Ascending aorta (tissue), 2 donors: Measurements from ENCODE around the gene SPON1. TPM values are rescaled to one million over a fixed set of nuclear protein-coding genes. Genes with fewer than 3 reads are reported as not detected.
"Not testable (repeated sequence)": the region's sequence is repeated elsewhere in the genome, so short reads cannot be mapped to it uniquely, and the experiment has no call there.

ENCODE experiments used
- DNase-seq, 2 donors: peaks; one replicate each; pipeline ENCODE4 v3.0.0-alpha.2; 2019; ENCODE audit warnings: low spot score in 2 of 2
- H3K27ac ChIP-seq, 2 donors: fragments of 200-600 bp; sonication (generic); one replicate each; pipeline ENCODE4 v1.5.1; 2016 to 2017; ENCODE audit warnings: mild to moderate bottlenecking in 1 of 2
- H3K27me3 ChIP-seq: fragments of 200-600 bp; sonication (generic); one replicate; pipeline ENCODE4 v1.5.1; 2017
- H3K36me3 ChIP-seq, 2 donors: fragments of 200-600 bp; sonication (generic); one replicate each; pipeline ENCODE4 v1.5.1; 2016
- H3K4me1 ChIP-seq, 2 donors: fragments of 200-600 bp; sonication (generic); one replicate each; pipeline ENCODE4 v1.5.1; 2016 to 2017; ENCODE audit warnings: mild to moderate bottlenecking in 1 of 2
- H3K4me3 ChIP-seq, 2 donors: fragments of 200-600 bp; sonication (generic); one replicate each; pipeline ENCODE4 v1.5.1; 2016 to 2017; ENCODE audit warnings: mild to moderate bottlenecking in 1 of 2
- H3K9me3 ChIP-seq, 2 donors: fragments of 200-600 bp; sonication (generic); one replicate each; pipeline ENCODE4 v1.5.1; 2016
- intact Hi-C: fragments of 100-400 bp; cut with DNase I; formaldehyde crosslinking; loops from one replicate; pipeline ENCODE4 v1.15.1; 2023
- total RNA-seq: library from RNA; depleted of rRNA; stranded (reverse); fragments of >200 nt; gene quantifications from one replicate; pipeline ENCODE4 v1.1.0, GENCODE V29; 2016
- TF ChIP-seq, protein P1 (sequence below), 3 experiments: fragments of 200-600 bp in 2 of 3; fragments of 450-650 bp in 1 of 3; sonication (generic) in 2 of 3; IDR thresholded peaks; one replicate each; pipeline ENCODE4 v1.5.1; 2016 to 2019; ENCODE audit warnings: antibody characterized with exemption in 3 of 3, mild to moderate bottlenecking in 1 of 3, moderate library complexity in 1 of 3

The SPON1 gene
- total RNA-seq, 1 donor from 2014 or later: 37.8 TPM

DNA sequence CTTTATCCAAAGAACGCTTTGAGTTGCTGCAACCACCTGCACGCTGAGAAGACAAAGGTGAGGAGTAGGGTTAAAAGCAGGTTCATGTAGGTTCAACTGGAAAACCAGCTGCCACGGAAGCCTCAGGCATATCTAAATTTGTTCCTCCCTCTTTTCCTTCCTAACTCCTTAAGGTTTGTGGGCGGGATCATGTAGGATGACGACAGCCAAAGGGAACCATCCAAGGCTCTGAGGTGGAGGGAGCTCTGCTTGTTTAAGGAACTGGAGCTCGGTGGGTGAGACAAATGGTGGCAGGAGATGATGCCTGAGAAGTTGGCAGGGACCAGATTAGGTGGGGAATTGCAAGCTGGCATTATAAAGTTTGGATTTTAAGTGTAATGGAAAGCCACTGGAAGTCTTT lies 60.3 kb downstream of the SPON1 start:
- no peak overlapping the region for H3K4me3 ChIP-seq
- no peak for DNase-seq
- H3K36me3 ChIP-seq: no peaks in the 10 kb centered on the region
- intact Hi-C loops: no loop called here
- H3K4me1 ChIP-seq: no peaks in the 10 kb centered on the region
- no peaks in the 10 kb centered on the region for H3K27me3 ChIP-seq
- TF ChIP-seq, protein P1, sequence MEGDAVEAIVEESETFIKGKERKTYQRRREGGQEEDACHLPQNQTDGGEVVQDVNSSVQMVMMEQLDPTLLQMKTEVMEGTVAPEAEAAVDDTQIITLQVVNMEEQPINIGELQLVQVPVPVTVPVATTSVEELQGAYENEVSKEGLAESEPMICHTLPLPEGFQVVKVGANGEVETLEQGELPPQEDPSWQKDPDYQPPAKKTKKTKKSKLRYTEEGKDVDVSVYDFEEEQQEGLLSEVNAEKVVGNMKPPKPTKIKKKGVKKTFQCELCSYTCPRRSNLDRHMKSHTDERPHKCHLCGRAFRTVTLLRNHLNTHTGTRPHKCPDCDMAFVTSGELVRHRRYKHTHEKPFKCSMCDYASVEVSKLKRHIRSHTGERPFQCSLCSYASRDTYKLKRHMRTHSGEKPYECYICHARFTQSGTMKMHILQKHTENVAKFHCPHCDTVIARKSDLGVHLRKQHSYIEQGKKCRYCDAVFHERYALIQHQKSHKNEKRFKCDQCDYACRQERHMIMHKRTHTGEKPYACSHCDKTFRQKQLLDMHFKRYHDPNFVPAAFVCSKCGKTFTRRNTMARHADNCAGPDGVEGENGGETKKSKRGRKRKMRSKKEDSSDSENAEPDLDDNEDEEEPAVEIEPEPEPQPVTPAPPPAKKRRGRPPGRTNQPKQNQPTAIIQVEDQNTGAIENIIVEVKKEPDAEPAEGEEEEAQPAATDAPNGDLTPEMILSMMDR (IDR thresholded peaks at IDR 0.05): no peak
- H3K9me3 ChIP-seq: no peaks in the 10 kb centered on the region
- no peak overlapping the region for H3K27ac ChIP-seq

DNA sequence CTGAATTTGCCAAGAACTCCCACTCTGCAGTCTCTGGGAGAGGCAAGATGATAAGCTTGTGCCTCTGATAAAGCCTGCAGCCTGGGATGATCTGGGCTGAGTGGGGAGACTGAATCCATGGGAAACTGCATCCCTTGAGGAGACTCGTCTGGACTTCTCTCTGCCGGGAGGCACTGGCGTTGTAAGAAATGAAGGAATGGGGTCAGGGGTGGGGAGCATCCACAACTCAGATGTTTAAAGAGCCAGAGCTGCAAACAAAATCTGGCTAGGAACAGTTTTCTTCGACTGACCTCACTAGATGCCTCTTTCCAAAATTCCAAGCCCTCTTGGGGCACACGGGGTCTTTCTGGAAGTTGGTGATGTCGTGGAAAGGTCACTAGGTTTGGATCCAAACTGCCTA lies 64.4 kb downstream of the SPON1 start:
- Histone ChIP-seq H3K27ac (no peak overlapping the region), H3K4me1 (peaks cover 3 to 13% of the 10 kb centered on the region in 2 donors), H3K4me3 (no peak overlapping the region), H3K9me3 (no peaks in the 10 kb centered on the region), H3K36me3 (no peaks in the 10 kb centered on the region), H3K27me3 (no peaks in the 10 kb centered on the region)
- no peak for DNase-seq
- TF ChIP-seq, protein P1 (IDR thresholded peaks at IDR 0.05): no peak
- intact Hi-C loops: no loop called here

DNA sequence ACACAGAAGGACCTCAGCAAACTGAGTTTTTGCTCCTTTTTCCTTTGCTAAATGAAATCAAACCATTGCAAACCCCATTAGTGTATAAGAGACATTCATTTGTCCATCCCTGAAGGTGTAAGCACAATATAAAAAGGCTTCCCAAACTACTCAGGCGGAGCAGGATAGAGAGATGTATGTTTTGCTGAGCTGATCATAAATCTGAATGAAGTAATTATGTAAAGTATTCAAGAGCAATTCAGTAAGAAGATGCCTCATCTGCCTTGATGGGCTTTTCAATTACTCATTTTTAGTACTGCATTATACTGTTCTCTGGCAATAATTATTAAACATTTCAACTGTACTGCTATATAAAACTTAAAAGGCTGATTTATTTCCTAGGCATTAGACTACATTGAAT lies 65.0 kb downstream of the SPON1 start:
- intact Hi-C loops: no loop called here
- Histone ChIP-seq H3K4me3 (no peak overlapping the region), H3K36me3 (no peaks in the 10 kb centered on the region), H3K27me3 (no peaks in the 10 kb centered on the region), H3K9me3 (no peaks in the 10 kb centered on the region), H3K4me1 (peaks cover 3 to 13% of the 10 kb centered on the region in 2 donors), H3K27ac (no peak overlapping the region)
- DNase-seq: no peak
- TF ChIP-seq, protein P1 (IDR thresholded peaks at IDR 0.05): no peak

DNA sequence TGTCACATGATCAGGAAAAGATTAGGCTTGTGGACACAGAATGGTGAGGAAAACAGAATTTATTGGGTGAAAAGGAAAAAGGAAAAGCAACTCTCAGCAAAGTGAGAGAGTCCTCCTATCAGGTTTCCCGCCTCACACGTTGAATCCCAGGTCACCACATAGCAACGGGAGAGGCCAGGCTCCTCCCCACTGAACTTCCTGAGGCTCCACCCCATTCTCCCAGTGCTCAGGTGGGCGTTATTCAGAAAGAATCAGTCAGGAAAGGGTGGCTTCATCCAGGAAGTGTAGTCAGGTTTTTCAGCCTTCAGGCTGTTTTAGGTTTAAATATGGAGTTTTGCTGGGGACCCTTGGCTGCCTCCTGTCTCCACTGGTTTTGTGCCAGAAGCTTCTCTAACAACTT lies 66.9 kb downstream of the SPON1 start:
- DNase-seq: no peak
- Histone ChIP-seq H3K27ac (peak overlapping the region; percentile 69 to 75), H3K9me3 (no peaks in the 10 kb centered on the region), H3K4me3 (no peak overlapping the region), H3K36me3 (no peaks in the 10 kb centered on the region), H3K27me3 (no peaks in the 10 kb centered on the region), H3K4me1 (peaks cover 3 to 13% of the 10 kb centered on the region in 2 donors)
- TF ChIP-seq, protein P1 (IDR thresholded peaks at IDR 0.05): no peak
- intact Hi-C loops: no loop called here

DNA sequence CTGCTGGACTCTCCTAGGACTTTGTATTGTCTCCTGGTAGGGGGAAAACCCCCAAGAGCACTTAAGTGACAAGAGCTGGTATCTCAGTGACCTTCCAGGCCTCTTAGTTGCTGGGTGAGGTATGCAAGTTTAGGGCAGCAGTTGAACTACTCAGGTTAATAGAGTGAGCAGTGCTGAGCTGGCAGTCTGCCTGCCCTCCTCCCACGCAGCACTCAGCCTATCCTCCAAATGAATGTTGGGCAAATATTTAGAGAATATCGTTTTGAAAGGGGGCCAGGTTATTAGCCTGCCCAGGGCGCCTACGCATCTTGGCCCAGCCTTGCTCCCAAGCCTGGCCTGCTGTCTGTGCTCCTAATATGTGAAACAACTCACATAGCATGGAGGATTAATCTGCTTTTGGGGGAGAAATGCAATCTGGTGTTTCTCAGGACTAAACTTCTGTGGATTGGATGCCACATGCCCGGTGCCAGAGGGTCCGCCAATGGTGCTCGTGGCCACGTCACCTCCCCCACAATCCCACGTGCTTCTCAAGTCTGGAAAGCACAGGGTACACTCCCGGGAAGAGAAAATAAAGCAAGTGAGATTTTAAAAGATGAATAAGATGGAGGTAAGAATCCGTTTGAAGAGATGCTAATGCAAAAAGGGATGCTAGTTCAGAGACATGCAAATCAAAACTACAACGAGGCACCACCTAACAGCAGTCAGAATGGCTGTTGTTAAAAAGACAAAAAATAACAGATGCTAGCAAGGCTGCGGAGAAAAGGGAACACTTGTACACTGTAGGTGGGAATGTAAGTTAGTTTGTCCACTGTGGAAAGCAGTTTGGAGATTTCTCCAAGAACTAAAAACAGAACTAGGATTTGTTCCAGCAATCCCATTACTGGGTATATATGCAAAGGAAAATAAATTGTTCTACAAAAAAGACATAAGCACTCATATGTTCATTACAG lies 67.7 kb downstream of the SPON1 start:
- Histone ChIP-seq H3K9me3 (no peaks in the 10 kb centered on the region), H3K4me3 (peak overlapping the region in 1 of 2 donors; percentile 8), H3K36me3 (no peaks in the 10 kb centered on the region), H3K27ac (peak overlapping the region; percentile 69 to 75), H3K27me3 (no peaks in the 10 kb centered on the region), H3K4me1 (peaks cover 3 to 13% of the 10 kb centered on the region in 2 donors)
- TF ChIP-seq, protein P1 (IDR thresholded peaks at IDR 0.05): no peak
- intact Hi-C loops: loop anchor here (5.0 kb wide), 1 partner anchor 68 kb away; the partner anchor contains the start of gene SPON1
- DNase-seq: peak; percentile 11 to 88

DNA sequence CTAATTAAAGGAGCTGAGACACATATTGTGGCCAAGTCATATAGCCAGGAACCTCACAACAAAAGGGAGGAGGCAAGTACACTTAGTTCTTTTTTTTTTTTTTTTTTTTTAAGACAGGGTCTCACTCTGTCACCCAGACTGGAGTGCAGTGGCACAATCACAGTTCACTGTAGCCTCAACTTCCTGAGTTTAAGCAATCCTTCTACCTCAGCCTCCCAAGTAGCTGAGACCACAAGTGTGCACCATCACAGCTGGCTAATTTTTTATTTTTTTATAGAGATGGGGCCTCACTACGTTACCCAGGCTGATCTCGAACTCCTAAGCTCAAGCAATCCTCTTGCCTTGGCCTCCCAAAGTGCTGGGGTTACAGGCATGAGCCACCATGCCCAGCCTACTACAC lies 73.0 kb downstream of the SPON1 start:
- DNase-seq, H3K4me1 ChIP-seq, intact Hi-C loops, H3K36me3 ChIP-seq, H3K4me3 ChIP-seq, H3K27me3 ChIP-seq, H3K27ac ChIP-seq, H3K9me3 ChIP-seq: not testable (repeated sequence)
